NCI-H187 treated with DMSO at 0.1 percent for 48 hours (cell line): ENCODE data around the gene RAPGEF6.
A peak's percentile ranks its signal among the peaks of the same experiment; 100 is the strongest.
"Not testable (repeated sequence)": the region's sequence is repeated elsewhere in the genome, so short reads cannot be mapped to it uniquely, and the experiment has no call there.

ENCODE experiments used
- DNase-seq: peaks from one replicate; lab custom pipeline; 2025; lab: John Stamatoyannopoulos, UW

The RAPGEF6 gene

DNA sequence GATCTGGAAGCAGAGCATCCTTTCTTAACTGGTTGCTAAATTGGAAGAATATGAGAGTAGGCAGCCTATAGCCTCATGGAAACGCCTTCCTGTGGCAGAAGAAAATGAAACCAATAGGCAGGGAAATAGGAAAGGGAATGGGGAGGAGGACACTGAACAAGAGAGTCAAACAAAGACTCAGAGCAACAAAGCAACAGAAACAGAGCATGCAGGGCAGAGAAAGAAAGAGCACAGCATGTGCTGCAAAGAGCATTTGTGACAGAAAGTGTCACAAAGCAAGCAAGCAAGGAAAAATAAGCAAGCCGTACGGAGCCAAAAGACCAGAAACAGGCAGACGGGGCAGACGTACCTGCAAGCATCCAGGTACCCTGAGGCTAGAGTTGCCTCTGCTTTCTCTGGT, 123.1 kb downstream of the RAPGEF6 start:
- no peak for DNase-seq

GRCh38 chr5:131509801-131510200, 125.2 kb downstream of the RAPGEF6 start:
- no peak for DNase-seq

DNA sequence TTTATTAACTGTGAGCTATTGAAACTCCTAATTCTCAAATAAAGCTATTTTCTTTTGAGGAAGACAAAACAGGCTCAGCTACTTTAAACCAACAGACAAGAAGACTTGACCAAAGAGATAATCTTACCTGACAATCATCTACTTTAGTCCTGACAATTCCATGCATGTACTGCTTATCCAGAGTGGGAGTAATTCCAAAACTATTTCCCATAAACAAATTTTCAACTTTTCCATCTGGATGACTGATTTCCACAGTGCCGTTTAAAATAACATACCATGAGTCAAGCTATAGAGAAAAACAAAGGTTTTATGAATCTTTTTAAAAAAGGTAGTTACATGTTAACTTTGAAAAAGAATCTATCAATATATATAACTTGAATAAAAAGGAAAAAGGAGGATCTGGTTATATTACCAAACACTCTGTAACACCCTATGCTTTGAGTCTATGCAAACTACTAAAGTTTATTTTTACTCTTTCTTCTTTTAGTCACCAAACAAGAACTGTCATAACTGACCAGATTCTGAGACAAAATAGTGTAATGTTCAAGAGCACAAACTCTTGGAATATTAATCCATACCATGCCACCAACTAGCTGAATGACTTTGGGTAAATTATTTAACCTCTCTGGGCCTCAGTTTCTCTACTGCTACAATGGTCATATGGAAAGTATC, 129.7 kb downstream of the RAPGEF6 start:
- no peak for DNase-seq

- DNase-seq, result no peak
Observed at GRCh38 chr5:131496400-131496713, 138.7 kb downstream of the RAPGEF6 start.

- DNase-seq, result no peak
Observed at GRCh38 chr5:131495536-131496399, 139.3 kb downstream of the RAPGEF6 start.

DNA sequence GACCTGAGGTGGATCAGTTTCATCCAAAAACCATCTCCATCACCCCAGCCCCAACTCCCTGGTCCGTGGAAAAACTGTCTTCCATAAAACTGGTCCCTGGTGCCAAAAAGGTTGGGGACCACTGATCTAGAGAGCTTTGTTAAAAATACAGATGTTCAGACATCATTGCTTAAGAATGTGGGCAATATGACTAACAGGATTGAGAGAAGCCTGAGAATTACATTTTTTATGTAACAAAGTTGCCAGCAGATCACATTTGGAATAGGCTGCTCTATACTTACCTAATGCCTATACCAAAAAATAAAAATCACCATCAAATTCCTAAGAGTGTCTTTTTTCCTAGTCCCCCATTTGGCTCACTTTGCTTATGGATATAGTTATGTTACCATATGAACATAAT, 143.3 kb downstream of the RAPGEF6 start:
- no peak for DNase-seq

GRCh38 chr5:131488463-131488862, 146.6 kb downstream of the RAPGEF6 start:
- no peak for DNase-seq

DNA sequence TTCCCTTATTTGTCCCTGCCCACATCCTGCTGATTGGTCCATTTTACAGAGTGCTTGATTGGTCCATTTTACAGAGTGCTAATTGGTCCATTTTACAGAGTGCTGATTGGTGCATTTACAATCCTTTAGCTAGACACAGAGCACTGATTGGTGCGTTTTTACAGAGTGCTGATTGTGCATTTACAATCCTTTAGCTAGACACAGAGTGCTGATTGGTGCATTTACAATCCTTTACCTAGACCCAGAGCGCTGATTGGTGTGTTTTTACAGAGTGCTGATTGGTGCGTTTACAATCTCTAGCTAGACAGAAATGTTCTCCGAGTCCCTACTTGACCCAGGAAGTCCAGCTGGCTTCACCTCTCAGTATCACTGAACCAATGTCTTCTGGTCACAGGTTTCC, 147.7 kb downstream of the RAPGEF6 start:
- not testable (repeated sequence) for DNase-seq

GRCh38 chr5:131482617-131483016, 152.4 kb downstream of the RAPGEF6 start:
- no peak for DNase-seq

GRCh38 chr5:131481569-131481968, 153.5 kb downstream of the RAPGEF6 start:
- DNase-seq, result no peak

DNA sequence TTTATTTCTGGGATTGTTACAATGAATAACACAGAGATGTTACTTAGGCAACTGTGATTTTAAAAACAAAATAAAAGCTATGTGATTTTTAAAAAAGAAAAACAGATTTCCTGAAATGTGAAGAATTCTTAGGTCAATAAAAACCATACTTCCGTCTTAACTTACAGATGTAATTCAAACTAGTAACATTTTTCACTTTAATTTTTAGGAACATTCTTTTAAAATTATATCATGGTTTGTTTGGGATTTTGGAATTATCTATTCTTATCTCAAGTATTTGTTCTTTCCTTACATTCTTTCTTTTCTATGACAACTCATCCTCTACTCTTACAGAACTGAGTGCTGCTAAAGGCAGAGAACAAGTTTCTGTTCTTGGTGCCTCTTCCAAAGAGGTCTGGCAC, 159.5 kb downstream of the RAPGEF6 start:
- DNase-seq, result no peak

GRCh38 chr5:131473731-131474130, 161.3 kb downstream of the RAPGEF6 start:
- DNase-seq, result no peak

GRCh38 chr5:131466171-131466766, 168.8 kb downstream of the RAPGEF6 start:
- no peak for DNase-seq

GRCh38 chr5:131463656-131464055, 171.4 kb downstream of the RAPGEF6 start:
- DNase-seq, result no peak

GRCh38 chr5:131462454-131462853, 172.6 kb downstream of the RAPGEF6 start:
- peak; percentile 28 for DNase-seq

DNA sequence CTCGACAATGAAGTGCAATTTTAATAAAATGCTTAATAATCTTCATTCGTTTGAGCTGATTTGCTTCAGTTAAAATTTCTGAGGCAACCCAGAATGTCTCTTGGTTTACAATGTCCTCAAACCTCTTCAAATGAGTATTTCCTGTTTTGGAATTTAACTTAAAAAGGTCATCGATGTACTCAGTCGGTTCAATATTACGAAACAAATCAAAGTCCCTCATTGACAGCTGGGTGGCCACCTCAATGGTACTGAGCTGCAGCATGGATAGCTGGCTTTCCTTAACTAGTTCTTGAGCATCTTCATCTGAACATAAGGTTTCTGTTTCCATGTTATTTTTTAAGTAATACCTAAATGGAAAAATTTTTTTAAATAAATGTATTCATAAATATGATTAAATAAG, 173.3 kb downstream of the RAPGEF6 start:
- no peak for DNase-seq

DNA sequence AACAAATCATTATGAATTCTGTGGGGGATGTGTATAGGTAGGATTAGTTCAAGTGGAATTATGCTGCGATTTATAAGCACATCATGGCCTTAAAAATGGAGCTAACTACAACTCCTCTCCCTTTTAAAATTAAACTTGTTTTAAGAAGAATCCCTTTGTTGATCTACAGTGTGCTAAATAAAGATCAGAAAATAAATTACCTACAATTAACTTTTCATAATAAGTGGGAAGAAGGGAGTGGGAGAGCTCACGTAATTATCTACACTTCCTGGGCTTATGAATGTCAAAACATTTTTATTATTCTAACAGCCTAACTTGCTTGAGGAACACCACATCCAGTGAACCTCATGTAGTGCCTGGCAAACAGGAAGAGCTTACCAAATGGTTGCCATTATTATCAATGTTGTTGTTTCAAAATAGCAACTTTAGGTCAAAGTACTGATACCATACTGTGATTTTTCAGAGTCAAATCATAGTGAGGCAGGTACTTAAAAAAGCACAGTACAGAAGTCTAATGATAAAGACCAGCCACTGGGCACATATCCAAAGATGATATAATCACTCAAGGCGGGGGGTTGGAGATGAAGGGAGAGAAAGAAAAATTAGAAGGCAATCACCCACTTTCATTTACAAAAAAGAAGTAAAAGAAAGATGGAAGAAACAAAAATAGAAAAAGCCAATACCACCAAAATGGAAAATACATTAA, 174.0 kb downstream of the RAPGEF6 start:
- DNase-seq, result no peak

DNA sequence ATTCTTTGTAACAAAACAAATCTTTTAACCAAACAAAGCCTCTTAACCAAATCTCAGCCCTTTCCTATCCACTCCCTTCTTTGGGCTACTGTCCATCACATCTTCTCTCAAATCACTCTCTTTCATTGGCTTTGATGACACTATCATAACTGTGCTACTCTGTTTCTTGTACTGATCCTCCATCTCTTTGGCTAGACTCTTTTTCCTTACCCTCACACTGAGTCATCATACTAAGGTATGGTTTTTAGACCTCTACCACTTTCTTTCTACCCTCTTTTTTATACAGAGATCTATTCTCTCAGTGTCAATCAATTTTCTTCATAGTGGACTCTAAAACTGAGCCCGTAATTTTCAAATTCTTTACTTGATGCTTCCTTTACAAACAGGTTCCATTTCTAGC, 174.9 kb downstream of the RAPGEF6 start:
- no peak for DNase-seq

DNA sequence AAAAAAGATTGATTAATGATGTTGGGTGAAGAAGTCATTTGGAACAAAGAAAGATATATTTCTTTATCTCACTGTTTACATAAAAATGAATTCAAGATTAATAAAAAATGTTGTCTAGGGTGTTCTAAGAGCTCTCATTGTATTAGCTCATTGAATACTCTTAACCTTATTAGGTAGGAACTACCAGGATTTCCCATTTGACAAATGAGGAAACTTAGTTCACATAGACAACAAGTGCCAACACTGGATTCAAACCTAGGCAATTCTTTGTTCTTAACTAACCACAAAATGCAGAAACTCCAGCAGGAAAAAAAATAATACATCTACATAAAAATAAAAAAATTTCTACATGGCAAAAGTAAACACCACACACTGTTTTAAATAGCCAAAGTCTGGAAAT, 175.8 kb downstream of the RAPGEF6 start:
- no peak for DNase-seq

DNA sequence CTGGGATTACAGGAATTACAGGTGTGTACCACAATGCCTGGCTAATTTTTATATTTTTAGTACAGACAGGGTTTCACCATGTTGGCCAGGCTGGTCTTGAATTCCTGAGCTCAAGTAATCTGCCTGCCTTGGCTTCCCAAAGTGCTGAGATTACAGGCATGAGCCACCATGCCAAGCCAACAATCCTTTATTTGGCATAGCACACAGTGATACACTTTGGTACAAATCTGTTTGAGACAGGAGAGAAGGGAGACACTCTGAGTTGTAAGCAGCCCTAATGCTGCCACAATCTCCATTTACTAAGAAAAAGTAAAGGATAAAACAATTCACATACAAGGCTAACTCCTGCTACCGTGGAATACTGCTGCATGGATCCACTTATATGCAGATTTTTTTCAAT, 177.8 kb downstream of the RAPGEF6 start:
- no peak for DNase-seq

- no peak for DNase-seq
Observed at GRCh38 chr5:131450941-131451340, 184.1 kb downstream of the RAPGEF6 start.

DNA sequence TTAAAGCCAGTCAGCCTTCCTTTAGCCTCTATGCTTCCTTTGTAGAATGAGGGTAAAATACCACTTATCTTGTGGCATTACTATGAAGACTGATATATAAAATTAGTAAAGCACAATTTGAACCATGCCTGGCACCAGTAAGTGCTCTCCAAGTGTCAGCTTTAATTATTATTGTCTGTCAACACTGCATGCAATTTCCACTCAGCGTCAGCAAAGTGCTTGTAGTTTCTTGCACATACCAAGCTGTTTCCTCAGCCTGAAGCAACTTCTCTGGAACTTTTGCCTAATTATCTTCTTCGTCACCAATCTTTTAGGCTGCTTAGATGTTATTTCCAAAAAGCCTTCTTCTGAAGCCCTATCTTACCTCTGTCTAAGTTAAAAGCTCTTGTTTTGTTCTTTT, 193.8 kb downstream of the RAPGEF6 start:
- DNase-seq, result no peak

DNA sequence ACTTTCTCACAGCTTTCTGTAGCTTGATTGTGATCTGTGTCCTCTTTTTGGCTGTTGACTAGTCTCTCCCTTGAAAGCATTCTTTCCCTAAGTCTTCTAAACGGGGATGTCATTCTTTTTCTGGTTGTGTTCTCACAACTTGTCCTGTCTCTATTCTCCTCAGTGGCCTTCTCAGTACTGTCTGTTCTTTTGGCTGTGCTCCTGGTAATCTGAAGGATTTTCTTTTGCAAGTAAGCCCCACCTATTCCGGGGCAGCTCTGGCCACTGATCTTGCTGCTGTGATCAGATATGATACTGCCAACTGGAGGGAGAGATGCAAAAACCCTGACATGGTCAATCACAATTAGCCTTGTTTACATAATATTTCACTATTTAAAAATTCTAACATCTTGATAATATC, 198.9 kb downstream of the RAPGEF6 start:
- no peak for DNase-seq
